ENCODE measurements around the gene GOLIM4.

GOLIM4 gene

DNA sequence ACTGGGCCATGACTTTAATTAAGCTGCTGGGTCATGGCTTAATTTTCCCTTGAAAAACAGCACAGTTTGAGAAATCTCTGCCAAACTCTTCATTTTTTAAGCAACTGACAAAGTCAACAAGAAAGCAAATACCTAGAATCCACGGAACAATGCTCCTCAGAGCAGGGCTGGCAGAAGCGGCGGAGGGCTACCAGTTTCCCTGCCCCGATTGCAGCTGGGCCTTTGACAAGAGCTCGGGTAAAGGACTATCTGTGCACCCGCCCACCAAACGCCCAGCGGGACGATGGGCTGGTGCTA is 1.2 kb downstream of the GOLIM4 start:
- no peaks in the 10 kb centered on the region for H3K36me3 ChIP-seq (ENCODE audit: control insufficient read depth, insufficient read depth, low read length)
- no peaks in the 10 kb centered on the region for H3K27me3 ChIP-seq (ENCODE audit: control insufficient read depth, insufficient read depth, low read length)
- H3K4me1 ChIP-seq (ENCODE audit: control insufficient read depth, insufficient read depth, low read length), result peaks cover 10% of the 10 kb centered on the region
- H3K4me3 ChIP-seq (ENCODE audit: low read length), result peak overlapping the region; percentile 75
- H3K27ac ChIP-seq (ENCODE audit: low read depth, low read length), result peak overlapping the region; percentile 94
- peak overlapping the region; percentile 25 for H3K9ac ChIP-seq (ENCODE audit: low read length)

GRCh38 chr3:168093790-168094189 is 1.9 kb downstream of the GOLIM4 start:
- Histone ChIP-seq H3K4me3 (ENCODE audit: low read length) (peak overlapping the region; percentile 75), H3K27ac (ENCODE audit: low read depth, low read length) (no peak overlapping the region), H3K27me3 (ENCODE audit: control insufficient read depth, insufficient read depth, low read length) (no peaks in the 10 kb centered on the region), H3K4me1 (ENCODE audit: control insufficient read depth, insufficient read depth, low read length) (peaks cover 10% of the 10 kb centered on the region), H3K36me3 (ENCODE audit: control insufficient read depth, insufficient read depth, low read length) (no peaks in the 10 kb centered on the region), H3K9ac (ENCODE audit: low read length) (no peak overlapping the region)

- Histone ChIP-seq H3K4me1 (ENCODE audit: control insufficient read depth, insufficient read depth, low read length) (peaks cover 10% of the 10 kb centered on the region), H3K27ac (ENCODE audit: low read depth, low read length) (no peak overlapping the region), H3K27me3 (ENCODE audit: control insufficient read depth, insufficient read depth, low read length) (no peaks in the 10 kb centered on the region), H3K36me3 (ENCODE audit: control insufficient read depth, insufficient read depth, low read length) (no peaks in the 10 kb centered on the region), H3K4me3 (ENCODE audit: low read length) (peak overlapping the region; percentile 75), H3K9ac (ENCODE audit: low read length) (no peak overlapping the region)
These were observed 2.5 kb downstream of the GOLIM4 start for GRCh38 chr3:168093229-168093628.

DNA sequence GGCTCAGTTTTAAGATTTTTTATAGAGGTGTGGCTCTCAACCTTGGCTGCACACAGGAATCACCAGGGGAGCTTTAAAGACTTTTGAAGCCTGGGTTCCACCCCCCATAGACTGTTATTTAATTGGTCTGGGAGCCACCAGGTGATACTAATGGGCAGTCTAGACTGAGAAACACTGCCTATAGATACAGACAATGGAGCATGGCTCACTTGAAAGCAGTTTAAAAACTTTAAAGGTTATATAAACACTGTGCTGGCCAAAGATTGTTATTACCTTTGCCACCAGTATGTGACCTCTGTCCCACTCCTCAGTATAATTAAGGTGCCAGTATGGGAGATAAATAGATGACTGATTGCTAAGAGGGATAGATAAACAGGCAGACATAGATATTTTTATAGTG is 3.8 kb downstream of the GOLIM4 start:
- H3K27ac ChIP-seq (ENCODE audit: low read depth, low read length), result no peak overlapping the region
- no peak overlapping the region for H3K9ac ChIP-seq (ENCODE audit: low read length)
- no peaks in the 10 kb centered on the region for H3K36me3 ChIP-seq (ENCODE audit: control insufficient read depth, insufficient read depth, low read length)
- H3K27me3 ChIP-seq (ENCODE audit: control insufficient read depth, insufficient read depth, low read length), result no peaks in the 10 kb centered on the region
- H3K4me1 ChIP-seq (ENCODE audit: control insufficient read depth, insufficient read depth, low read length), result peaks cover 10% of the 10 kb centered on the region
- peak overlapping the region; percentile 22 for H3K4me3 ChIP-seq (ENCODE audit: low read length)

DNA sequence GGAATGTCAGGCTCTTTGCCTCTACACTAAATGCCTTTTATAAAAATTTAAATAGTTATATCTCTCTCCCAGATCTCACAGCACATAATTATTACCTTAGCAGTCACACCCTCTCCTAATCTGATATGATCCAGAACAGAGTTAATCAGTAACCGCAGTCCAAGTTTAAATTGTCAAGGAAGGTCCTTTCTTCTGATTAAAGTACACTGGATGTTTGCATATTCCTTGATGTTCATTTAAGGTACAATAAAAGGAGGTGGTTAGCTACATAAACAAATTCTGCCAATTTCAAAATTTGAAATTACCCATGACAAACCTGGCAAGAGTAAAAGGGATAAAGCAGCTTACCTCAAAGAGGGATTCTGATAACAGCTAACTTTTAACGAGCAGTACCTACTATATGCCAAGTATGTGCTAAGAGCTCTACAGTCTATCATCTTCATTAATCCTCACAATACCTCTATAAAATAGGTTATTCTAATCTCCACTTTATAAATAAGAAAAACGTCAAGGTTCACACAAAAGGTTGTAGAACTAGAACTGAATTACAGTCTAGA is 4.3 kb downstream of the GOLIM4 start:
- H3K4me1 ChIP-seq (ENCODE audit: control insufficient read depth, insufficient read depth, low read length), result peaks cover 10% of the 10 kb centered on the region
- H3K27me3 ChIP-seq (ENCODE audit: control insufficient read depth, insufficient read depth, low read length), result no peaks in the 10 kb centered on the region
- no peak overlapping the region for H3K4me3 ChIP-seq (ENCODE audit: low read length)
- H3K27ac ChIP-seq (ENCODE audit: low read depth, low read length), result no peak overlapping the region
- no peaks in the 10 kb centered on the region for H3K36me3 ChIP-seq (ENCODE audit: control insufficient read depth, insufficient read depth, low read length)
- H3K9ac ChIP-seq (ENCODE audit: low read length), result no peak overlapping the region

GRCh38 chr3:168090306-168091085 is 5.2 kb downstream of the GOLIM4 start:
- Histone ChIP-seq H3K4me3 (ENCODE audit: low read length) (no peak overlapping the region), H3K9ac (ENCODE audit: low read length) (no peak overlapping the region), H3K4me1 (ENCODE audit: control insufficient read depth, insufficient read depth, low read length) (peaks cover 10% of the 10 kb centered on the region), H3K36me3 (ENCODE audit: control insufficient read depth, insufficient read depth, low read length) (no peaks in the 10 kb centered on the region), H3K27me3 (ENCODE audit: control insufficient read depth, insufficient read depth, low read length) (no peaks in the 10 kb centered on the region), H3K27ac (ENCODE audit: low read depth, low read length) (no peak overlapping the region)

DNA sequence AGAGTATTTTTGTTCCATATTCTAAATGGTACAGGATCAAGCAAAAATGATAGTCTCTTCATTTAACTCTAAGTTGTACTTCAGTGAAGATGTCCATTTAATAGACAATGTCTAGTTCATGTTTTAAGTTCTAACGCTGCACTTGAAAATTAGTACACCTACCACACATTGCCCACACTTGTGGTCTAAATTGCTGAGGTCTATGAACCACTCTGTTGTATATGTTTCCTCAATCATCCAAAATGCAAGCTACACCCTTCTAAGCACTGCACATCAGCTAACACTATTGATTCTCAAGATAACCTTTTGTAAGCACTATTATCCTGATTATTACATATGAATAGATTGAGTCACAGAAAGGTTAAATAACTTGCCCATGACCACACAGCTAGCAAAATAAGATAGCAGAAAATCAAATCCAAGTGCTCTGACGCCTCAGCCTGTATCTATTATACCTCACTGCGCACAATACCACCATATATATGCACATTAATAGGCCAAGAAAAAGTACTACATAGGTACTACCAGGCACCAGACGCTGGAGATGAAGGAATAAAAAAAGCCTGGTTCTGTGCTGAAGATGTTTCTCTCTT is 6.4 kb downstream of the GOLIM4 start:
- no peak overlapping the region for H3K9ac ChIP-seq (ENCODE audit: low read length)
- peaks cover 10% of the 10 kb centered on the region for H3K4me1 ChIP-seq (ENCODE audit: control insufficient read depth, insufficient read depth, low read length)
- H3K27ac ChIP-seq (ENCODE audit: low read depth, low read length), result no peak overlapping the region
- no peaks in the 10 kb centered on the region for H3K36me3 ChIP-seq (ENCODE audit: control insufficient read depth, insufficient read depth, low read length)
- no peaks in the 10 kb centered on the region for H3K27me3 ChIP-seq (ENCODE audit: control insufficient read depth, insufficient read depth, low read length)
- no peak overlapping the region for H3K4me3 ChIP-seq (ENCODE audit: low read length)

DNA sequence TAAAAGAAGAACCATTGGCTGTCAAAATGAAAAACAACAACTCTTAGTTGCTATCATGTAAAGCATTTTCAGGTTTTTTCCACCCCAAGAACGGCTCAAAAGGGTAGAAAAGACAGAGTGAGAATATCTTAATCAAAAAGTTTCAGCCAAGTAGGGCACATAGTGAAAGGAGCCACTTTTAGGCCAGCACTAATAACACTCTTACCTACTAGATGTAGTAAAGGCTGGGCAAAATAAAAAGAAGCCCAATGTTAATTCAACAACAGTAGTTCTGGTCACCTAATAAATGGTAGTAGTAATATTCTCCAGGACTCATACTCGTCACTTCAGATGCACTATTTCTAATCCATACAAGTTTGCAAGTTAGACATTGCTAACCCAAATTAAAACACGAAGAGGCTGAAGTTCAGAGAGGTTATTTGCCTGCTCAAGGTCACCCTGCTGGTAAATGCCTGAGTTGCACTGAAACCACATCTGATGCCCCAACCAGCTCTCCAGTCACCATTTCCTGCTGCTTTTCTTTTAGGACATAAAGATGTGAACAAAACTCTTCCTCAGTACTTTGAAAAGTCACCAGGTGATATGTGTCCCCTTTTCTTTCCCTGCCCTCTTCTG is 7.5 kb downstream of the GOLIM4 start:
- Histone ChIP-seq H3K4me1 (ENCODE audit: control insufficient read depth, insufficient read depth, low read length) (peaks cover 5% of the 10 kb centered on the region), H3K27ac (ENCODE audit: low read depth, low read length) (no peak overlapping the region), H3K9ac (ENCODE audit: low read length) (no peak overlapping the region), H3K36me3 (ENCODE audit: control insufficient read depth, insufficient read depth, low read length) (no peaks in the 10 kb centered on the region), H3K27me3 (ENCODE audit: control insufficient read depth, insufficient read depth, low read length) (no peaks in the 10 kb centered on the region), H3K4me3 (ENCODE audit: low read length) (no peak overlapping the region)

GRCh38 chr3:168087539-168087938 is 8.2 kb downstream of the GOLIM4 start:
- H3K27me3 ChIP-seq (ENCODE audit: control insufficient read depth, insufficient read depth, low read length), result no peaks in the 10 kb centered on the region
- H3K36me3 ChIP-seq (ENCODE audit: control insufficient read depth, insufficient read depth, low read length), result no peaks in the 10 kb centered on the region
- H3K27ac ChIP-seq (ENCODE audit: low read depth, low read length), result no peak overlapping the region
- no peak overlapping the region for H3K9ac ChIP-seq (ENCODE audit: low read length)
- H3K4me3 ChIP-seq (ENCODE audit: low read length), result no peak overlapping the region
- peaks cover 3% of the 10 kb centered on the region for H3K4me1 ChIP-seq (ENCODE audit: control insufficient read depth, insufficient read depth, low read length)

DNA sequence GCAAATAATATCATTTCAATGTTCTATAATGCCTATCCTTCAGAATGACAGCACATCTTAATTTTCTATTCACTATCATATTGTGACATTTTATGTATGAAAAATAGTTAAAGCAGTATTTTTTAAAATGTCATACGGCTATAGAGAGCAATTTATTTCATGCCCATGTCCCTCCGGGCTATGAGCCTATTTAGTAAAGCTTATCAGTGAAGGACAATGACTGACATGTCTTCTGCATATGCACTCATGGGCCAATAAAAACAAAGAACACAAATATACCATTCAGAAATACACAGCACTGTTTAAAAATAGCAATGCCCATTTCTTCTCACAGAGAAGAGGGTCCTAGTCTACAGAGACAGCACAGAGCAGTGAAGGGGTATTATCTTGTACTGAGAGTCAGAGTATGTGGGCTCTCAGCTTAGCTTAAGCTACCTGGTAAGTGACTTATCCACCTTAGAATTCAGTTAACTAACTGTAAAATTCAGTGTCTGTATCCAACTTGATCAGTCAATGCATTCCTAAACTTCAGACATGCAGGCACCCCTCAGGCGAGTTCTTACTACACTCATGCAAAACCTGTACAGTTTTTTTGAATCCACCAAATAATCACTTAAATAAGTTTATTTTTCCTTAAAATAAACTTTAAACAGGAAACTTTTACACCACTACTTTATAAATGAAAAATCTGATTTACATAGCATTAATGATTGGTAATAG is 9.0 kb downstream of the GOLIM4 start:
- no peak overlapping the region for H3K9ac ChIP-seq (ENCODE audit: low read length)
- H3K4me1 ChIP-seq (ENCODE audit: control insufficient read depth, insufficient read depth, low read length), result peaks cover 3% of the 10 kb centered on the region
- no peak overlapping the region for H3K4me3 ChIP-seq (ENCODE audit: low read length)
- no peaks in the 10 kb centered on the region for H3K27me3 ChIP-seq (ENCODE audit: control insufficient read depth, insufficient read depth, low read length)
- H3K36me3 ChIP-seq (ENCODE audit: control insufficient read depth, insufficient read depth, low read length), result no peaks in the 10 kb centered on the region
- H3K27ac ChIP-seq (ENCODE audit: low read depth, low read length), result no peak overlapping the region

DNA sequence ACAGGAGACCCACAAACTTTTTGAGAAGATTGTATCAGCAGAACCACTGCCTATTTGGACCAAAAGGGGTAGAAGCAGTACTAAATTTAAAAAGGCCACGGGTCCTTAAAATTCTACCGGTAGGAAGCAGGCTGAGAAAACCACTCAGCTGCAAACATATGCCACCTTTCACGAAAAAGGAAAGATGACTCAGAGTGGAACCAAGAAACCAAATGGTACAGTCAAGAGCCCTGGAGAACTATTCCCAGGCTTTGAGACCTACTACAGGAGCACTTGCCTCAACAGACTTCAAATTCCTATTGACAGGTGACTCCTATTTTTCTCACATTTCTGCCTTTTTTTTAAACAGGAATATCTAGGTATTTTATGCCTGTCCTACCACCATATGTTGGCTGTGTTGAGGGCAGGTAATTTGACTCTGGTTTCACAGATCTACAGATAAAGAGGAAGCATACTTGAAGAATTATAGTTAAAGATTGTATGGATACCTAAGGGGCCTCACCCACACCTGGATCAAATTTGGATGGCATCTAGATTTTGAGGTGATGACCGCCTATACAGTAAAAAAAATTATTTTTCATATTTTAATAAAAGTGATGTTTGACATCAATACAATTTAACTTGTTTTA is 10.1 kb downstream of the GOLIM4 start:
- H3K9ac ChIP-seq (ENCODE audit: low read length), result no peak overlapping the region
- H3K4me3 ChIP-seq (ENCODE audit: low read length), result no peak overlapping the region
- H3K4me1 ChIP-seq (ENCODE audit: control insufficient read depth, insufficient read depth, low read length), result peaks cover 3% of the 10 kb centered on the region
- no peaks in the 10 kb centered on the region for H3K36me3 ChIP-seq (ENCODE audit: control insufficient read depth, insufficient read depth, low read length)
- no peak overlapping the region for H3K27ac ChIP-seq (ENCODE audit: low read depth, low read length)
- no peaks in the 10 kb centered on the region for H3K27me3 ChIP-seq (ENCODE audit: control insufficient read depth, insufficient read depth, low read length)

DNA sequence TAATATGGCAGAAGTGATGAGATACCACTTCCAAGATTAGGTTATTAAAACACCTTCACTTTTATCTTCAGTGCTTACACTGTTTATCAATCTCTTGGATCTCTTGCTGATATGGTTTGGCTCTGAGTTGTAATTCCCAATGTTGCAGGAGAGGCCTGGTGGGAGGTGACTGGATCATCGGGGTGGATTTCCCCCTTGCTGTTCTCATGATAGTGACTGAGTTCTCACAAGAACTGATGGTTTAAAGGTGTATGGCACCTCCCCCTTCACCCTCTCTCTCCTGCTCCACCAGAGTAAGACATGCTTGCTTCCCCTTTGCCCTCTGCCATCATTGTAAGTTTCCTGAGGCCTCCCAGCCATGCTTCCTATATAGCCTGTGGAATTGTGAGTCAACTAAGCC is 11.8 kb downstream of the GOLIM4 start:
- Histone ChIP-seq H3K36me3 (ENCODE audit: control insufficient read depth, insufficient read depth, low read length) (no peaks in the 10 kb centered on the region), H3K27me3 (ENCODE audit: control insufficient read depth, insufficient read depth, low read length) (no peaks in the 10 kb centered on the region), H3K4me3 (ENCODE audit: low read length) (no peak overlapping the region), H3K27ac (ENCODE audit: low read depth, low read length) (no peak overlapping the region), H3K4me1 (ENCODE audit: control insufficient read depth, insufficient read depth, low read length) (no peaks in the 10 kb centered on the region), H3K9ac (ENCODE audit: low read length) (no peak overlapping the region)
